Epithelial cell of esophagus (primary cell): Measurements from ENCODE around the gene UBASH3A.

ENCODE experiments used
- DNase-seq: peaks from one replicate; pipeline ENCODE4 v3.0.0; 2010; ENCODE audit warnings: low read depth
- H3K4me3 ChIP-seq: 2 replicates; pipeline ENCODE4 v1.5.1; 2011; ENCODE audit warnings: mild to moderate bottlenecking, low read length, control low read depth
- TF ChIP-seq, protein P1 (sequence below): IDR thresholded peaks from 2 replicates; pipeline ENCODE4 v1.5.1; 2011; ENCODE audit warnings: low read depth, mild to moderate bottlenecking, low read length, control low read depth, inconsistent platforms; ENCODE audit not compliant: insufficient read depth; ENCODE audit errors: missing control alignments

The UBASH3A gene

GRCh38 chr21:42427809-42428419, 24.2 kb downstream of the UBASH3A start:
- TF ChIP-seq, protein P1, sequence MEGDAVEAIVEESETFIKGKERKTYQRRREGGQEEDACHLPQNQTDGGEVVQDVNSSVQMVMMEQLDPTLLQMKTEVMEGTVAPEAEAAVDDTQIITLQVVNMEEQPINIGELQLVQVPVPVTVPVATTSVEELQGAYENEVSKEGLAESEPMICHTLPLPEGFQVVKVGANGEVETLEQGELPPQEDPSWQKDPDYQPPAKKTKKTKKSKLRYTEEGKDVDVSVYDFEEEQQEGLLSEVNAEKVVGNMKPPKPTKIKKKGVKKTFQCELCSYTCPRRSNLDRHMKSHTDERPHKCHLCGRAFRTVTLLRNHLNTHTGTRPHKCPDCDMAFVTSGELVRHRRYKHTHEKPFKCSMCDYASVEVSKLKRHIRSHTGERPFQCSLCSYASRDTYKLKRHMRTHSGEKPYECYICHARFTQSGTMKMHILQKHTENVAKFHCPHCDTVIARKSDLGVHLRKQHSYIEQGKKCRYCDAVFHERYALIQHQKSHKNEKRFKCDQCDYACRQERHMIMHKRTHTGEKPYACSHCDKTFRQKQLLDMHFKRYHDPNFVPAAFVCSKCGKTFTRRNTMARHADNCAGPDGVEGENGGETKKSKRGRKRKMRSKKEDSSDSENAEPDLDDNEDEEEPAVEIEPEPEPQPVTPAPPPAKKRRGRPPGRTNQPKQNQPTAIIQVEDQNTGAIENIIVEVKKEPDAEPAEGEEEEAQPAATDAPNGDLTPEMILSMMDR = no peak
- no peak for DNase-seq
- no peak overlapping the region for H3K4me3 ChIP-seq

GRCh38 chr21:42429021-42429420, 25.3 kb downstream of the UBASH3A start:
- no peak for DNase-seq
- TF ChIP-seq, protein P1 = no peak
- no peak overlapping the region for H3K4me3 ChIP-seq

DNA sequence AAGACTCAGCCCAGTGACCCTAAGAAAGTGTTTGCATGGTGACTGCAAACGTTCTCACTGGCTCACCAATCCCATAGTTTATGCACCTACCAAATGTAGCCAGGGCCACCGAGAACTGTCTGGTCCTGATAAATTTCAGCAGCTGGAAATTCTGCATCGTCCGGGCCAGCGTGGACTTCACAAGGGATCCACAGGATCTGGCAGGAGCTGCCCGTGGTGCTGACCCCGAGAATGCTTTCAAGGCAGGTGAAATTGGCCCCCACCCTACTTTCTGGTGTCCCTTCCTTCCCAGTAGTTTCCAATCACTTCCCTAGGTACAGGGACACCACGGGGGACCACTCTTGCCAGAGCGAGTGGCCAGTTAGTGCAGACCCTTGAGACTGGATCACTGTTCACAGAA, 26.2 kb downstream of the UBASH3A start:
- TF ChIP-seq, protein P1 = no peak
- peak; percentile 16 for DNase-seq
- no peak overlapping the region for H3K4me3 ChIP-seq

DNA sequence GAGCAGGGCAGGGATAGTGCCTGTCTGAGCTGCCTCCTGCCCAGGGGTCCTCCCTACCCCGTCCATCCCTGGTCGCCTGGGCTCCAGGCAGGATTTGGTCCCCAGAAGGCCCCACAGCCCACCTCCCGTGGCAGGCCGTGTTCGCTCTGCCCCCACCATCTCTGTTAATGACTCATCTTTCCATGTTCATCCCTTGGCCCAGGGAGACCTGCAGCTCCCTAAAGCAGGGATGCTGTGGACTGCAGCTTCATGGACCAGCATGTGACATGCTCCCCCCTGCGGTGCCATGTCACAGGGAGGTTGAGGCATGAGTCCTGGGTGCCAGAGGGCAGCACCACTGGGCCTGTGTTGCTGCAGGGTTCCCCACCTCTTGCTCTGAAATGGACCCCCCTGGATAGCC, 26.8 kb downstream of the UBASH3A start:
- no peak for DNase-seq
- TF ChIP-seq, protein P1 = no peak

DNA sequence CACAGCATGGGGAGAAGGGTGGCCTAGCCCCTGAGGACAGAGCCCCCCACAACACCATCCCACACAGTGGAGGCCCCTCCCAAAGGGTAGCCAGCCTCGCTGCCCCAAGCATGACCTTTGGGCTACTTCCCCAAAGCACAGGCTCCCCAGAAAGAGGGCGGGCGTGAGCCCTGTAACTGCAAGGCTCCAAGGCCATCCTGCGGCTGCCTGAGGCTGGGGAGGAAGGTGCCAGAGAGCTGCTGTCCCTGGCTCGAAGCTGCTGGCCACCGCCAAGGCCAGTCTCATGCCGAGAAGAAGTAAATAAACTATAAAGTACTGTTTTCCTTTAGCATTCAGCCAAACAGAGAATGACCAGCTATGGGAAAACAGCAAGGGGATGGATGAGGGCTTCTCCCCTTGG, 27.5 kb downstream of the UBASH3A start:
- no peak overlapping the region for H3K4me3 ChIP-seq
- DNase-seq = no peak
- TF ChIP-seq, protein P1 = no peak

More for the DNA sequence above, 26.8 kb downstream of the UBASH3A start:
- H3K4me3 ChIP-seq = no peak overlapping the region

- TF ChIP-seq, protein P1 = no peak
- DNase-seq = no peak
- H3K4me3 ChIP-seq = no peak overlapping the region
Observed at GRCh38 chr21:42432695-42433094, 29.0 kb downstream of the UBASH3A start.

DNA sequence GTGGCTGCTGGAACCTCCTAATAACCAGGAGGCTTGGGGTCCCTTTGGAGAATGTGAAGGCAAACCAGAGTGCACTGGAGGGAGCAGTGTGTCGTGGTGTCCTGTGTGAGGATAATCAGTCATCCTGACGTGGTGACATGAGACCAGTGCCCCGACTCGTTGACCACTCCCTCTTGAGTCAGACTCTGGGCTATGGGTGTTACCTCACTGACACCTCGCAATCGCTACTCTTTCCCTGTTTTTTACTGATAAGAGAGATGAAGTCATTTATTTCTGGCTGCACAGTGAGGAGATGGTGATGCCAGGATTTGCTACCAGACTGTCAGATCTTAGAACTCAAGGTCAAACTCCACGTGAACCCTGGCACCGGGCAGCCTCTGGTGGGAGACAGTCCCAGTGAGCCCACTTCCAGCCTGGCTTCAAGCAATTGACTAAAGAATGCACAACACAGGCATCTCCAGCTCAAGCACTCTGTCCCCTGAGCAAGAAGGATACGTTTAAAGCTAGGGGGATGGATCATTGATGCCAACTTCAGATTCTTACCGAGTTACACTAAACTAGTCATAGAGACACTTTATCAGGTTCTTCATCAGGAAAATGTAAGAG, 30.3 kb downstream of the UBASH3A start:
- H3K4me3 ChIP-seq = no peak overlapping the region
- peak; percentile 80 for DNase-seq
- TF ChIP-seq, protein P1 = no peak
